ENCODE data around the gene TNRC6C. TPM values are rescaled to one million over a fixed set of nuclear protein-coding genes. Genes with fewer than 3 reads are reported as not detected.
A peak's percentile ranks its signal among the peaks of the same experiment; 100 is the strongest.

Gene TNRC6C
- total and polyA plus RNA-seq, 2 of the 13 experiments (the other 11 are each of a cell fraction or from before 2014, with no cell fraction given): 0.66 to 4.9 TPM

DNA sequence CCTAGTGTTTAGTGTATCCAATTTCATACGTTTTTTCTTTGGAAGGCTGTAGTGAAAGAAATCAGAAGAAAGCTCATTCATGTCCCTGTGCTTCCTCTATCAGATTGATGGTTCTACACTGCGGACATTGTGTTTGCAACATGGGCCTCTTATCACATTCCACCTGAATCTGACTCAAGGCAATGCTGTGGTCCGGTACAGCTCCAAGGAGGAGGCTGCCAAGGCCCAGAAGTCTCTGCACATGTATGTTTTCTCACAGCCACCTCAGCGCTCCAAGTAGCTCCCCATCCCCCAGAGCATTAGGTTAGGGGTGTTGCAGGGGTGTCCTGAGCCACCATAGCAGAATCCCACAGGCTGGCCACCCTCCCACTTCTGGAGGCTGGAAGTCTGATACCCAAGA lies 144.8 kb downstream of the TNRC6C start:
- no TSS peak for BruUV-seq (replicated peaks)
- Histone ChIP-seq H3K9ac (ENCODE audit: insufficient read depth, low read depth, low read length) (no peak overlapping the region), H3K4me3 (replicated peaks in 1 of 3; ENCODE audit: insufficient read depth in 1 of 3, low read depth in 2 of 3, low read length in 3 of 3) (no peak overlapping the region), H3K4me1 (ENCODE audit: insufficient read depth, low read length) (peaks cover 27% of the 10 kb centered on the region), H2AFZ (ENCODE audit: low read length) (no peak overlapping the region), H4K20me1 (ENCODE audit: insufficient read depth, low read length) (no peaks in the 10 kb centered on the region), H3K27me3 (ENCODE audit: control insufficient read depth in 1 of 2, insufficient read depth in 2 of 2, low read length in 2 of 2) (no peaks in the 10 kb centered on the region), H3K4me2 (ENCODE audit: low read depth, low read length) (no peak overlapping the region), H3K36me3 (replicated peaks in 1 of 2; ENCODE audit: control insufficient read depth in 1 of 2, insufficient read depth in 2 of 2, low read length in 2 of 2) (peaks cover 11 to 32% of the 10 kb centered on the region in 2 experiments), H3K79me2 (ENCODE audit: insufficient read depth, low read length) (no peaks in the 10 kb centered on the region), H3K9me3 (ENCODE audit: low read length) (peaks cover 7% of the 10 kb centered on the region; the same call in 1 of the 2 replicates), H3K27ac (ENCODE audit: extremely low read length, insufficient read depth, low read length) (no peak overlapping the region)
- ATAC-seq (no peak), DNase-seq (ENCODE audit: low spot score) (no peak), FAIRE-seq (no peak)
- TF ChIP-seq, protein P1, sequence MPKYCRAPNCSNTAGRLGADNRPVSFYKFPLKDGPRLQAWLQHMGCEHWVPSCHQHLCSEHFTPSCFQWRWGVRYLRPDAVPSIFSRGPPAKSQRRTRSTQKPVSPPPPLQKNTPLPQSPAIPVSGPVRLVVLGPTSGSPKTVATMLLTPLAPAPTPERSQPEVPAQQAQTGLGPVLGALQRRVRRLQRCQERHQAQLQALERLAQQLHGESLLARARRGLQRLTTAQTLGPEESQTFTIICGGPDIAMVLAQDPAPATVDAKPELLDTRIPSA (CRISPR knock-in tag; IDR thresholded peaks at IDR 0.05; ENCODE audit: borderline replicate concordance): no peak
- TF ChIP-seq ZNF143 (CRISPR knock-in tag; IDR thresholded peaks at IDR 0.05) (no peak), ZNF225 (CRISPR knock-in tag; IDR thresholded peaks at IDR 0.05) (no peak)
- WGBS (ENCODE audit: low lambda C conversion rate): 92% methylated on average over 4 of the region's 4 CpGs
- POLR2A ChIA-PET: no interaction called here
- CTCF ChIA-PET (ENCODE audit: low intra/inter-chr PET ratio, low total read pairs): no interaction called here
- intact Hi-C loops (cut with micrococcal nuclease; ENCODE audit: unreplicated experiment) (no loop called here), in situ Hi-C loops (cut with HindIII; ENCODE audit: extremely low pct_ligation_motif_present, low pct_unique_long_range_greater_than_20kb) (no loop called here)

DNA sequence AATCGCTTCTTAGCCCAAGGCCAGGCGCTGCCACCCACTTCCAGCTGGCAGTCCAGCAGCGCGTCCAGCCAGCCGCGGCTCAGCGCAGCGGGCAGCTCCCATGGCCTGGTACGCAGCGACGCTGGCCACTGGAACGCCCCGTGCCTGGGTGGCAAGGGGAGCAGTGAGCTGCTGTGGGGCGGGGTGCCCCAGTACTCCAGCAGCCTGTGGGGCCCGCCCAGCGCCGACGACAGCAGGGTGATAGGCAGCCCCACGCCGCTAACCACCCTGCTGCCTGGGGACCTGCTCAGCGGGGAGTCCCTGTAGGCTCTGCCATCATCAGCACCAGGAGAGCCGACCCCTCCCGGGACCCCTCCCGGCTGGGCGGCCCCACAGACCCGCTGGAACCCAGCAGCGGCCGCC lies 146.0 kb downstream of the TNRC6C start:
- in situ Hi-C loops (cut with HindIII; ENCODE audit: extremely low pct_ligation_motif_present, low pct_unique_long_range_greater_than_20kb) (no loop called here), intact Hi-C loops (cut with micrococcal nuclease; ENCODE audit: unreplicated experiment) (no loop called here)
- Histone ChIP-seq H4K20me1 (ENCODE audit: insufficient read depth, low read length) (no peaks in the 10 kb centered on the region), H3K27me3 (ENCODE audit: control insufficient read depth in 1 of 2, insufficient read depth in 2 of 2, low read length in 2 of 2) (no peaks in the 10 kb centered on the region), H3K9me3 (ENCODE audit: low read length) (peaks cover 7% of the 10 kb centered on the region; the same call in 1 of the 2 replicates), H3K79me2 (ENCODE audit: insufficient read depth, low read length) (no peaks in the 10 kb centered on the region), H3K4me3 (replicated peaks in 1 of 3; ENCODE audit: insufficient read depth in 1 of 3, low read depth in 2 of 3, low read length in 3 of 3) (no peak overlapping the region), H2AFZ (ENCODE audit: low read length) (no peak overlapping the region), H3K9ac (ENCODE audit: insufficient read depth, low read depth, low read length) (no peak overlapping the region), H3K36me3 (replicated peaks in 1 of 2; ENCODE audit: control insufficient read depth in 1 of 2, insufficient read depth in 2 of 2, low read length in 2 of 2) (peaks cover 5 to 25% of the 10 kb centered on the region in 2 experiments; a peak in 4 of 5 replicates), H3K4me2 (ENCODE audit: low read depth, low read length) (no peak overlapping the region), H3K4me1 (ENCODE audit: insufficient read depth, low read length) (peaks cover 39% of the 10 kb centered on the region), H3K27ac (ENCODE audit: extremely low read length, insufficient read depth, low read length) (no peak overlapping the region)
- no peak for DNase-seq (ENCODE audit: low spot score)
- FAIRE-seq: no peak
- ATAC-seq: no peak
- ChIA-PET CTCF (ENCODE audit: low intra/inter-chr PET ratio, low total read pairs) (no interaction called here), POLR2A (no interaction called here)
- WGBS (ENCODE audit: low lambda C conversion rate): 98% methylated on average over 16 of the region's 28 CpGs
- peak; percentile 15 for TF ChIP-seq RBM39 (IDR thresholded peaks at IDR 0.05; ENCODE audit: low read depth, low read length, poor library complexity, severe bottlenecking)
- TF ChIP-seq ZNF225 (CRISPR knock-in tag; IDR thresholded peaks at IDR 0.05): peak; percentile 45; the same call in 1 of the 2 replicates
- TF ChIP-seq NFIB (CRISPR knock-in tag; IDR thresholded peaks at IDR 0.05; ENCODE audit: borderline replicate concordance): 0 out of 2 replicates have a peak, but pooled peaks have one; percentile 44
- TF ChIP-seq ZBTB38 (CRISPR knock-in tag; IDR thresholded peaks at IDR 0.05): 0 out of 2 replicates have a peak, but pooled peaks have one; percentile 23
- TF ChIP-seq ZNF207 (IDR thresholded peaks at IDR 0.05; ENCODE audit: borderline replicate concordance): no peak
- TF ChIP-seq, protein P2, sequence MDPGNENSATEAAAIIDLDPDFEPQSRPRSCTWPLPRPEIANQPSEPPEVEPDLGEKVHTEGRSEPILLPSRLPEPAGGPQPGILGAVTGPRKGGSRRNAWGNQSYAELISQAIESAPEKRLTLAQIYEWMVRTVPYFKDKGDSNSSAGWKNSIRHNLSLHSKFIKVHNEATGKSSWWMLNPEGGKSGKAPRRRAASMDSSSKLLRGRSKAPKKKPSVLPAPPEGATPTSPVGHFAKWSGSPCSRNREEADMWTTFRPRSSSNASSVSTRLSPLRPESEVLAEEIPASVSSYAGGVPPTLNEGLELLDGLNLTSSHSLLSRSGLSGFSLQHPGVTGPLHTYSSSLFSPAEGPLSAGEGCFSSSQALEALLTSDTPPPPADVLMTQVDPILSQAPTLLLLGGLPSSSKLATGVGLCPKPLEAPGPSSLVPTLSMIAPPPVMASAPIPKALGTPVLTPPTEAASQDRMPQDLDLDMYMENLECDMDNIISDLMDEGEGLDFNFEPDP (CRISPR knock-in tag; conservative IDR thresholded peaks at IDR 0.05): no peak
- TF ChIP-seq EP300 (IDR thresholded peaks at IDR 0.05; ENCODE audit: low read depth in 2 of 2, low read length in 2 of 2): no peak
- no peak for TF ChIP-seq EP300 (CRISPR knock-in tag; IDR thresholded peaks at IDR 0.05; ENCODE audit: borderline replicate concordance)
- TF ChIP-seq AGO2 (optimal IDR thresholded peaks at IDR 0.05; ENCODE audit: low read depth, low read length): peak; percentile 34
- no TSS peak for BruUV-seq (replicated peaks)
